Astrocyte of the spinal cord (primary cell): ENCODE data around the gene COL5A1.

Experiments
- DNase-seq: peaks from one replicate; pipeline ENCODE4 v3.0.0; 2011; ENCODE audit warnings: low read depth, low spot score
- H3K4me3 ChIP-seq: 2 replicates; pipeline ENCODE4 v1.5.1; 2011; ENCODE audit warnings: low read depth, mild to moderate bottlenecking, low read length, moderate library complexity
- CTCF ChIP-seq: IDR thresholded peaks from 2 replicates; pipeline ENCODE4 v1.5.1; 2012; ENCODE audit warnings: low read depth, mild to moderate bottlenecking, low read length, inconsistent platforms
- in situ Hi-C: cut with HindIII; loops from 2 replicates; pipeline ENCODE4 v1.10.0; 2017; ENCODE audit warnings: low sequenced_read_pairs

COL5A1 gene

GRCh38 chr9:134607971-134608370, 33.6 kb upstream of the COL5A1 start:
- no peak for TF ChIP-seq CTCF
- in situ Hi-C loops, result no loop called here
- DNase-seq, result peak; percentile 38
- H3K4me3 ChIP-seq, result no peak overlapping the region

DNA sequence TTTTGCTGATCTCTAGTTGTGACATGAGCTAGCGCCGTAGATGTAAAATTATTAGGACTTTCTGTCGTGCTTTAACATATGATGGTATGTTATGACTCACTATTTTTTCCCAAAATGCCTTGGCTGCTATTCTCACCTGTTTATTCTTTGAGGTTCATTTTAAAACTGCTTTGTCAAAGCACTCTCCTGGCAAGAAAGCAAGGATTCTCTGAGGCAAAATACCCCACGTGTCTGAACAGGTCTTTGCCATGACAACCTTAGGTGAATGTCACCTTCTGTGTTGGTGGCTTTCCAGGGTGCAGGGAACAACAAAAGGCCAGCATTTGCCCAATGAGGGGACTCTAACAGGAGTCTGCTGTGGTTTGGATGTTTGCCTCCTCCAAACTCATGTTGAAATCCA, 30.6 kb upstream of the COL5A1 start:
- H3K4me3 ChIP-seq, result no peak overlapping the region
- TF ChIP-seq CTCF, result no peak
- no peak for DNase-seq
- in situ Hi-C loops, result no loop called here

GRCh38 chr9:134612309-134612708, 29.3 kb upstream of the COL5A1 start:
- H3K4me3 ChIP-seq, result no peak overlapping the region
- in situ Hi-C loops, result no loop called here
- no peak for DNase-seq
- no peak for TF ChIP-seq CTCF

- no peak overlapping the region for H3K4me3 ChIP-seq
- in situ Hi-C loops, result no loop called here
- TF ChIP-seq CTCF, result no peak
- DNase-seq, result no peak
Observed at GRCh38 chr9:134612715-134613114, 28.9 kb upstream of the COL5A1 start.

GRCh38 chr9:134614256-134614655, 27.3 kb upstream of the COL5A1 start:
- TF ChIP-seq CTCF, result no peak
- DNase-seq, result no peak

GRCh38 chr9:134616341-134616740, 25.3 kb upstream of the COL5A1 start:
- TF ChIP-seq CTCF, result no peak
- DNase-seq, result no peak
- in situ Hi-C loops, result no loop called here
- no peak overlapping the region for H3K4me3 ChIP-seq

More at GRCh38 chr9:134614256-134614655, 27.3 kb upstream of the COL5A1 start:
- H3K4me3 ChIP-seq, result no peak overlapping the region
- in situ Hi-C loops, result no loop called here

GRCh38 chr9:134617246-134617645, 24.4 kb upstream of the COL5A1 start:
- DNase-seq, result no peak
- TF ChIP-seq CTCF, result no peak
- H3K4me3 ChIP-seq, result no peak overlapping the region
- in situ Hi-C loops, result no loop called here
